H9 (cell line): Measurements from ENCODE around the gene SPOCK3. TPM values are rescaled to one million over a fixed set of nuclear protein-coding genes. Genes with fewer than 3 reads are reported as not detected.

Source experiments
- DNase-seq: peaks from one replicate; pipeline ENCODE4 v3.0.0-alpha.2; 2017
- H2AFZ ChIP-seq: one replicate; pipeline ENCODE4 v1.6.1; 2013; ENCODE audit warnings: mild to moderate bottlenecking, low read length, control low read depth, moderate library complexity
- H2AK5ac ChIP-seq: 2 replicates; pipeline ENCODE4 v1.6.1; 2013; ENCODE audit warnings: low read length, control low read depth, mixed read lengths; ENCODE audit not compliant: insufficient read length
- H2BK120ac ChIP-seq: one replicate; pipeline ENCODE4 v1.6.1; 2013; ENCODE audit warnings: low read depth, mild to moderate bottlenecking, low read length, control low read depth, inconsistent platforms; ENCODE audit not compliant: poor library complexity, severe bottlenecking
- H2BK12ac ChIP-seq: 2 replicates; pipeline ENCODE4 v1.6.1; 2013; ENCODE audit warnings: low read length, control low read depth, mixed read lengths, low read depth; ENCODE audit not compliant: insufficient read length
- H2BK15ac ChIP-seq: 2 replicates; pipeline ENCODE4 v1.6.1; 2013; ENCODE audit warnings: low read depth, low read length, control low read depth
- H2BK20ac ChIP-seq: one replicate; pipeline ENCODE4 v1.6.1; 2013; ENCODE audit warnings: low read depth, mild to moderate bottlenecking, low read length, control low read depth, inconsistent platforms; ENCODE audit not compliant: poor library complexity, severe bottlenecking
- H2BK5ac ChIP-seq: 2 replicates; pipeline ENCODE4 v1.6.1; 2013; ENCODE audit warnings: low read length, control low read depth, mixed read lengths; ENCODE audit not compliant: insufficient read length
- H3K14ac ChIP-seq: 2 replicates; pipeline ENCODE4 v1.6.1; 2013; ENCODE audit warnings: low read length, control low read depth; ENCODE audit not compliant: insufficient read depth
- H3K18ac ChIP-seq: 2 replicates; pipeline ENCODE4 v1.6.1; 2013; ENCODE audit warnings: low read depth, mild to moderate bottlenecking, mixed read lengths, low read length, control low read depth; ENCODE audit not compliant: insufficient read length
- H3K23ac ChIP-seq: 2 replicates; pipeline ENCODE4 v1.6.1; 2013; ENCODE audit warnings: low read length, control low read depth, mixed read lengths, low read depth; ENCODE audit not compliant: insufficient read length
- H3K23me2 ChIP-seq: 2 replicates; pipeline ENCODE4 v1.6.1; 2013; ENCODE audit warnings: low read depth, mild to moderate bottlenecking, mixed read lengths, low read length, control low read depth; ENCODE audit not compliant: insufficient read length, poor library complexity, severe bottlenecking
- H3K27ac ChIP-seq: 2 replicates; pipeline ENCODE4 v1.5.1; 2013; ENCODE audit warnings: low read length, control low read depth, mixed read lengths, low read depth; ENCODE audit not compliant: insufficient read length
- H3K27me3 ChIP-seq: 2 replicates; pipeline ENCODE4 v1.6.1; 2013; ENCODE audit warnings: low read length, control low read depth, inconsistent platforms; ENCODE audit not compliant: insufficient read depth
- H3K4ac ChIP-seq: 2 replicates; pipeline ENCODE4 v1.6.1; 2013; ENCODE audit warnings: low read depth, mild to moderate bottlenecking, control low read depth, inconsistent platforms, low read length, moderate library complexity
- H3K4me1 ChIP-seq: 2 replicates; pipeline ENCODE4 v1.6.1; 2013; ENCODE audit warnings: low read length, control low read depth, inconsistent platforms; ENCODE audit not compliant: insufficient read depth
- H3K4me2 ChIP-seq: 2 replicates; pipeline ENCODE4 v1.6.1; 2013; ENCODE audit warnings: low read length, control low read depth, mixed read lengths; ENCODE audit not compliant: insufficient read length, insufficient read depth
- H3K56ac ChIP-seq: 2 replicates; pipeline ENCODE4 v1.6.1; 2013; ENCODE audit warnings: low read depth, mild to moderate bottlenecking, mixed read lengths, low read length, control low read depth; ENCODE audit not compliant: insufficient read length
- H3K79me1 ChIP-seq: 2 replicates; pipeline ENCODE4 v1.6.1; 2013; ENCODE audit warnings: low read depth, mild to moderate bottlenecking, moderate library complexity, low read length, control low read depth, inconsistent platforms; ENCODE audit not compliant: insufficient read depth, poor library complexity, severe bottlenecking
- H3K79me2 ChIP-seq: 2 replicates; pipeline ENCODE4 v1.6.1; 2013; ENCODE audit warnings: low read length, control low read depth, inconsistent platforms; ENCODE audit not compliant: insufficient read depth
- H3K9ac ChIP-seq: 2 replicates; pipeline ENCODE4 v1.6.1; 2013; ENCODE audit warnings: low read length, control low read depth, mixed read lengths; ENCODE audit not compliant: insufficient read length; ENCODE audit errors: extremely low read depth
- H3K9me3 ChIP-seq: one replicate; pipeline ENCODE4 v1.6.1; 2013; ENCODE audit warnings: low read depth, low read length, inconsistent platforms; ENCODE audit not compliant: control insufficient read depth
- H3T11ph ChIP-seq: one replicate; pipeline ENCODE4 v1.6.1; 2013; ENCODE audit warnings: mild to moderate bottlenecking, low read length, control low read depth, inconsistent platforms
- H4K20me1 ChIP-seq: one replicate; pipeline ENCODE4 v1.6.1; 2013; ENCODE audit not compliant: control insufficient read depth, insufficient read length, insufficient read depth
- H4K5ac ChIP-seq: 2 replicates; pipeline ENCODE4 v1.6.1; 2013; ENCODE audit warnings: low read depth, mild to moderate bottlenecking, mixed read lengths, low read length, control low read depth; ENCODE audit not compliant: insufficient read length
- H4K8ac ChIP-seq: replicated peaks from 2 replicates; pipeline ENCODE4 v1.6.1; 2013; ENCODE audit warnings: low read length, control low read depth, mixed read lengths, low read depth; ENCODE audit not compliant: insufficient read length
- H4K91ac ChIP-seq: 2 replicates; pipeline ENCODE4 v1.6.1; 2013; ENCODE audit warnings: low read depth, mild to moderate bottlenecking, moderate library complexity, mixed read lengths, low read length, control low read depth; ENCODE audit not compliant: insufficient read length
- H3K27ac Mint-ChIP-seq, 3 experiments: 2 replicates in 2 of 3; 3 replicates in 1 of 3; pipeline ENCODE4 v1.8.0; 2020 to 2021; ENCODE audit warnings: mixed read lengths in 3 of 3, mild to moderate bottlenecking in 1 of 3, moderate library complexity in 1 of 3
- H3K27me3 Mint-ChIP-seq: 2 replicates; pipeline ENCODE4 v1.8.0; 2021; ENCODE audit warnings: low read depth, mild to moderate bottlenecking, moderate library complexity, mixed read lengths
- H3K36me3 Mint-ChIP-seq, 3 experiments: 2 replicates in 2 of 3; 3 replicates in 1 of 3; pipeline ENCODE4 v1.8.0; 2020 to 2021; ENCODE audit warnings: low read depth in 3 of 3, mixed read lengths in 3 of 3; ENCODE audit not compliant: insufficient read depth in 1 of 3
- H3K4me1 Mint-ChIP-seq, 2 experiments: 2 replicates each; pipeline ENCODE4 v1.8.0; 2020; ENCODE audit warnings: mixed read lengths in 2 of 2
- H3K4me3 Mint-ChIP-seq, 2 experiments: 2 replicates in 1 of 2; 3 replicates in 1 of 2; pipeline ENCODE4 v1.8.0; 2020 to 2021; ENCODE audit warnings: mild to moderate bottlenecking in 2 of 2, mixed read lengths in 2 of 2, moderate library complexity in 1 of 2
- H3K9me3 Mint-ChIP-seq, 2 experiments: 2 replicates in 1 of 2; 3 replicates in 1 of 2; pipeline ENCODE4 v1.8.0; 2020; ENCODE audit warnings: mild to moderate bottlenecking in 2 of 2, mixed read lengths in 2 of 2, moderate library complexity in 1 of 2
- CTCF ChIP-seq: fragments of 200-600 bp; sonication (generic); conservative IDR thresholded peaks from 3 replicates; pipeline ENCODE4 v1.8.0; 2021; ENCODE audit warnings: antibody characterized with exemption, mild to moderate bottlenecking
- WGBS: extraction: QIAGEN DNeasy Blood & Tissue Kit; methylation state at CpG from one replicate; pipeline ENCODE4 v1.1.7; 2013; ENCODE audit warnings: missing lambda C conversion rate, low lambda C conversion rate, mixed read lengths; ENCODE audit not compliant: insufficient read length; ENCODE audit errors: extremely low coverage; 5-methylcytosine and 5-hydroxymethylcytosine counted together
- total RNA-seq: library from RNA; stranded (reverse); gene quantifications from 2 replicates; pipeline ENCODE4 v1.2.1, GENCODE V29; 2021

The SPOCK3 gene
- total RNA-seq, 1 experiment from 2014 or later = 0.28 TPM

GRCh38 chr4:166996216-166996615 lies 238.1 kb downstream of the SPOCK3 start:
- Mint-ChIP-seq H3K4me1 (peaks cover 2% of the 10 kb centered on the region in 2 experiments; a peak in 1 of 4 replicates), H3K27me3 (no peaks in the 10 kb centered on the region), H3K27ac (no peak overlapping the region), H3K36me3 (no peaks in the 10 kb centered on the region), H3K4me3 (no peak overlapping the region), H3K9me3 (no peaks in the 10 kb centered on the region)
- Histone ChIP-seq H4K8ac (no peak overlapping the region), H2BK15ac (no peak overlapping the region), H4K91ac (no peak overlapping the region), H3K79me1 (no peaks in the 10 kb centered on the region), H2BK12ac (no peak overlapping the region), H3K56ac (no peak overlapping the region), H3K14ac (no peak overlapping the region), H4K20me1 (no peaks in the 10 kb centered on the region), H2AK5ac (no peak overlapping the region), H2BK5ac (no peak overlapping the region), H3T11ph (no peak overlapping the region), H4K5ac (no peak overlapping the region), H3K9ac (no peak overlapping the region), H3K4me2 (no peak overlapping the region), H3K23ac (no peak overlapping the region), H2AFZ (no peak overlapping the region), H3K9me3 (no peaks in the 10 kb centered on the region), H2BK120ac (no peak overlapping the region), H3K4ac (no peak overlapping the region), H2BK20ac (no peak overlapping the region), H3K79me2 (no peaks in the 10 kb centered on the region), H3K27me3 (no peaks in the 10 kb centered on the region), H3K27ac (no peak overlapping the region), H3K18ac (no peak overlapping the region), H3K4me1 (no peaks in the 10 kb centered on the region), H3K23me2 (no peaks in the 10 kb centered on the region)
- no peak for TF ChIP-seq CTCF
- no peak for DNase-seq
- WGBS = no CpG with 5 or more reads among the region's 1 CpG
